HUES48 (cell line): ENCODE data around the gene GPR176.
A peak's percentile ranks its signal among the peaks of the same experiment; 100 is the strongest.

Source experiments
- H3K27ac ChIP-seq: one replicate; pipeline ENCODE4 v1.7.0; 2013; ENCODE audit warnings: low read depth, low read length, inconsistent platforms
- H3K27me3 ChIP-seq: 2 replicates; pipeline ENCODE4 v1.6.1; 2013; ENCODE audit warnings: mild to moderate bottlenecking, low read length; ENCODE audit not compliant: control insufficient read depth, insufficient read depth
- H3K36me3 ChIP-seq: 2 replicates; pipeline ENCODE4 v1.6.1; 2013; ENCODE audit warnings: low read length; ENCODE audit not compliant: control insufficient read depth, insufficient read depth
- H3K4me1 ChIP-seq: 2 replicates; pipeline ENCODE4 v1.6.1; 2013; ENCODE audit warnings: mild to moderate bottlenecking, low read length; ENCODE audit not compliant: control insufficient read depth, insufficient read depth
- H3K4me3 ChIP-seq: 2 replicates; pipeline ENCODE4 v1.5.1; 2013; ENCODE audit warnings: mild to moderate bottlenecking, low read depth, low read length
- H3K9ac ChIP-seq: 2 replicates; pipeline ENCODE4 v1.6.1; 2013; ENCODE audit warnings: mild to moderate bottlenecking, low read depth, low read length, moderate library complexity
- H3K9me3 ChIP-seq: 2 replicates; pipeline ENCODE4 v1.6.1; 2013; ENCODE audit warnings: low read length; ENCODE audit not compliant: control insufficient read depth, insufficient read depth

Gene GPR176

GRCh38 chr15:39843565-39843964 is 76.5 kb downstream of the GPR176 start:
- H3K27ac ChIP-seq: no peak overlapping the region
- H3K4me1 ChIP-seq: peaks cover 16% of the 10 kb centered on the region
- H3K4me3 ChIP-seq: no peak overlapping the region
- no peaks in the 10 kb centered on the region for H3K27me3 ChIP-seq
- H3K9ac ChIP-seq: no peak overlapping the region
- no peaks in the 10 kb centered on the region for H3K36me3 ChIP-seq
- H3K9me3 ChIP-seq: no peaks in the 10 kb centered on the region

- H3K36me3 ChIP-seq: no peaks in the 10 kb centered on the region
These were observed 82.6 kb downstream of the GPR176 start for GRCh38 chr15:39837454-39837853.

GRCh38 chr15:39835550-39835949 is 84.5 kb downstream of the GPR176 start:
- H3K9ac ChIP-seq: no peak overlapping the region
- peaks cover 22% of the 10 kb centered on the region for H3K4me1 ChIP-seq
- no peaks in the 10 kb centered on the region for H3K36me3 ChIP-seq
- no peaks in the 10 kb centered on the region for H3K9me3 ChIP-seq
- H3K4me3 ChIP-seq: no peak overlapping the region
- H3K27me3 ChIP-seq: no peaks in the 10 kb centered on the region
- no peak overlapping the region for H3K27ac ChIP-seq

More at GRCh38 chr15:39837454-39837853, 82.6 kb downstream of the GPR176 start:
- H3K4me1 ChIP-seq: peaks cover 12% of the 10 kb centered on the region; the same call in 1 of the 2 replicates
- no peaks in the 10 kb centered on the region for H3K9me3 ChIP-seq
- no peak overlapping the region for H3K4me3 ChIP-seq
- no peak overlapping the region for H3K27ac ChIP-seq
- no peak overlapping the region for H3K9ac ChIP-seq
- no peaks in the 10 kb centered on the region for H3K27me3 ChIP-seq

- no peaks in the 10 kb centered on the region for H3K9me3 ChIP-seq
- H3K27ac ChIP-seq: no peak overlapping the region
- H3K9ac ChIP-seq: no peak overlapping the region
- H3K4me1 ChIP-seq: peaks cover 33% of the 10 kb centered on the region
- no peak overlapping the region for H3K4me3 ChIP-seq
- H3K36me3 ChIP-seq: no peaks in the 10 kb centered on the region
- H3K27me3 ChIP-seq: no peaks in the 10 kb centered on the region
These were observed 85.8 kb downstream of the GPR176 start for GRCh38 chr15:39834256-39834655.

- no peak overlapping the region for H3K9ac ChIP-seq
- H3K36me3 ChIP-seq: no peaks in the 10 kb centered on the region
- H3K4me1 ChIP-seq: peaks cover 39% of the 10 kb centered on the region
- H3K27me3 ChIP-seq: no peaks in the 10 kb centered on the region
- H3K4me3 ChIP-seq: no peak overlapping the region
- no peak overlapping the region for H3K27ac ChIP-seq
- no peaks in the 10 kb centered on the region for H3K9me3 ChIP-seq
These were observed 86.5 kb downstream of the GPR176 start for GRCh38 chr15:39833515-39833981.

GRCh38 chr15:39830166-39830565 is 89.9 kb downstream of the GPR176 start:
- H3K9ac ChIP-seq: no peak overlapping the region
- H3K27me3 ChIP-seq: no peaks in the 10 kb centered on the region
- no peaks in the 10 kb centered on the region for H3K9me3 ChIP-seq
- no peaks in the 10 kb centered on the region for H3K36me3 ChIP-seq
- H3K4me3 ChIP-seq: no peak overlapping the region
- no peak overlapping the region for H3K27ac ChIP-seq
- peaks cover 44% of the 10 kb centered on the region for H3K4me1 ChIP-seq

- Histone ChIP-seq H3K4me1 (peaks cover 48% of the 10 kb centered on the region), H3K36me3 (no peaks in the 10 kb centered on the region), H3K27me3 (no peaks in the 10 kb centered on the region), H3K9me3 (no peaks in the 10 kb centered on the region), H3K4me3 (no peak overlapping the region), H3K9ac (no peak overlapping the region), H3K27ac (peak overlapping the region; percentile 21)
These were observed 91.6 kb downstream of the GPR176 start for GRCh38 chr15:39828374-39828931.

- Histone ChIP-seq H3K4me3 (no peak overlapping the region), H3K27me3 (no peaks in the 10 kb centered on the region), H3K9ac (no peak overlapping the region), H3K4me1 (peaks cover 54% of the 10 kb centered on the region), H3K9me3 (no peaks in the 10 kb centered on the region), H3K36me3 (no peaks in the 10 kb centered on the region), H3K27ac (no peak overlapping the region)
These were observed 93.1 kb downstream of the GPR176 start for GRCh38 chr15:39826975-39827374.

GRCh38 chr15:39823634-39824033 is 96.4 kb downstream of the GPR176 start:
- Histone ChIP-seq H3K9me3 (no peaks in the 10 kb centered on the region), H3K36me3 (no peaks in the 10 kb centered on the region), H3K27ac (no peak overlapping the region), H3K4me3 (no peak overlapping the region), H3K9ac (no peak overlapping the region), H3K27me3 (no peaks in the 10 kb centered on the region), H3K4me1 (peaks cover 60% of the 10 kb centered on the region)

GRCh38 chr15:39820050-39820602 is 99.9 kb downstream of the GPR176 start:
- H3K9ac ChIP-seq: no peak overlapping the region
- H3K27me3 ChIP-seq: no peaks in the 10 kb centered on the region
- no peak overlapping the region for H3K4me3 ChIP-seq
- no peak overlapping the region for H3K27ac ChIP-seq
- peaks cover 58% of the 10 kb centered on the region for H3K4me1 ChIP-seq
- H3K36me3 ChIP-seq: 0 out of 2 replicates have a peak, but pooled peaks cover 1% of the 10 kb centered on the region
- no peaks in the 10 kb centered on the region for H3K9me3 ChIP-seq

GRCh38 chr15:39819533-39819932 is 100.5 kb downstream of the GPR176 start:
- H3K36me3 ChIP-seq: 0 out of 2 replicates have a peak, but pooled peaks cover 6% of the 10 kb centered on the region
- no peak overlapping the region for H3K4me3 ChIP-seq
- H3K27ac ChIP-seq: no peak overlapping the region
- no peaks in the 10 kb centered on the region for H3K27me3 ChIP-seq
- H3K9ac ChIP-seq: no peak overlapping the region
- H3K4me1 ChIP-seq: peaks cover 58% of the 10 kb centered on the region
- no peaks in the 10 kb centered on the region for H3K9me3 ChIP-seq
